Fibroblast of gingiva (primary cell): ENCODE data around the gene DLX3.

Experiments
- DNase-seq: peaks from one replicate; pipeline ENCODE4 v3.0.0-alpha.2; 2011; ENCODE audit warnings: low read depth

The DLX3 gene

GRCh38 chr17:50023520-50023919 lies 28.5 kb upstream of the DLX3 start:
- DNase-seq = no peak

GRCh38 chr17:50022463-50023130 lies 27.6 kb upstream of the DLX3 start:
- DNase-seq = no peak

- DNase-seq = no peak
Measured at GRCh38 chr17:50021681-50022370, 26.8 kb upstream of the DLX3 start.

GRCh38 chr17:50020841-50021599 lies 26.0 kb upstream of the DLX3 start:
- DNase-seq = no peak

- DNase-seq = no peak
Measured at GRCh38 chr17:50018909-50019308, 23.9 kb upstream of the DLX3 start.

- DNase-seq = no peak
Measured at GRCh38 chr17:50015146-50015545, 20.1 kb upstream of the DLX3 start.

- DNase-seq = no peak
Measured at GRCh38 chr17:50014471-50015088, 19.6 kb upstream of the DLX3 start.

- no peak for DNase-seq
Measured at GRCh38 chr17:50013079-50013478, 18.1 kb upstream of the DLX3 start.

- no peak for DNase-seq
Measured at GRCh38 chr17:50009282-50009681, 14.3 kb upstream of the DLX3 start.

GRCh38 chr17:50003911-50004310 lies 8.9 kb upstream of the DLX3 start:
- no peak for DNase-seq

GRCh38 chr17:49998836-49999511 lies 4.0 kb upstream of the DLX3 start:
- DNase-seq = no peak

GRCh38 chr17:49997773-49998703 lies 3.0 kb upstream of the DLX3 start:
- peak; percentile 69 for DNase-seq

GRCh38 chr17:49997301-49997650 lies 2.3 kb upstream of the DLX3 start:
- DNase-seq = no peak

- no peak for DNase-seq
Measured at GRCh38 chr17:49996495-49997300, 1.7 kb upstream of the DLX3 start.

- no peak for DNase-seq
Measured at GRCh38 chr17:49996121-49996494, 1.1 kb upstream of the DLX3 start.

GRCh38 chr17:49994085-49995054 lies 654 bp downstream of the DLX3 start:
- no peak for DNase-seq

GRCh38 chr17:49993423-49994060 lies 1.5 kb downstream of the DLX3 start:
- no peak for DNase-seq

GRCh38 chr17:49992933-49993422 lies 2.0 kb downstream of the DLX3 start:
- no peak for DNase-seq
